HepG2 (cell line): Measurements from ENCODE around the gene TMEFF1. TPM values are rescaled to one million over a fixed set of nuclear protein-coding genes. Genes with fewer than 3 reads are reported as not detected.

Source experiments
- BORCS8-MEF2B ChIP-seq: sonication (generic); formaldehyde crosslinking; IDR thresholded peaks from 2 replicates; pipeline ENCODE4 v1.8.0; 2022; ENCODE audit warnings: mild to moderate bottlenecking, missing genetic modification reagents
- CBX5 ChIP-seq: sonication (generic); formaldehyde crosslinking; IDR thresholded peaks from 2 replicates; pipeline ENCODE4 v1.4.0; 2020; ENCODE audit warnings: missing genetic modification reagents, borderline replicate concordance
- CENPX ChIP-seq: sonication (generic); formaldehyde crosslinking; IDR thresholded peaks from 2 replicates; pipeline ENCODE4 v1.9.0; 2021; ENCODE audit warnings: mild to moderate bottlenecking, missing genetic modification reagents, moderate library complexity
- MED8 ChIP-seq: sonication (generic); formaldehyde crosslinking; IDR thresholded peaks from 2 replicates; pipeline ENCODE4 v1.8.1; 2023; ENCODE audit warnings: mild to moderate bottlenecking, missing genetic modification reagents; ENCODE audit not compliant: insufficient replicate concordance
- MTF1 ChIP-seq: sonication (generic); formaldehyde crosslinking; IDR thresholded peaks from 2 replicates; pipeline ENCODE4 v1.5.0; 2020; ENCODE audit warnings: missing genetic modification reagents
- NCOA5 ChIP-seq: sonication (generic); formaldehyde crosslinking; IDR thresholded peaks from 2 replicates; pipeline ENCODE4 v1.4.0; 2020; ENCODE audit warnings: missing genetic modification reagents
- PAF1 ChIP-seq: IDR thresholded peaks from 2 replicates; pipeline ENCODE4 v1.6.1; 2016; ENCODE audit warnings: missing genetic modification reagents, missing compliant biosample characterization
- PATZ1 ChIP-seq: sonication (generic); formaldehyde crosslinking; IDR thresholded peaks from 2 replicates; pipeline ENCODE4 v1.4.0; 2020; ENCODE audit warnings: missing genetic modification reagents
- PLRG1 ChIP-seq: fragments of 450-650 bp; conservative IDR thresholded peaks from 2 replicates; pipeline ENCODE4 v1.6.1; 2016
- PLSCR1 ChIP-seq: sonication (generic); formaldehyde crosslinking; IDR thresholded peaks from 2 replicates; pipeline ENCODE4 v1.5.0; 2020; ENCODE audit warnings: missing genetic modification reagents, mild to moderate bottlenecking, borderline replicate concordance
- PPARG ChIP-seq: conservative IDR thresholded peaks from 2 replicates; pipeline ENCODE4 v1.6.1; 2016; ENCODE audit warnings: missing biosample characterization, missing genetic modification reagents
- PRPF4 ChIP-seq: fragments of 200-400 bp; formaldehyde crosslinking; IDR thresholded peaks from 2 replicates; pipeline ENCODE4 v1.6.1; 2016; ENCODE audit warnings: low read length, low read depth; ENCODE audit not compliant: poor library complexity, severe bottlenecking
- RAD21 ChIP-seq: fragments of 450-650 bp; formaldehyde crosslinking; IDR thresholded peaks from 2 replicates; pipeline ENCODE4 v1.5.0; 2020; ENCODE audit warnings: mild to moderate bottlenecking
- RFX3 ChIP-seq: IDR thresholded peaks from 2 replicates; pipeline ENCODE4 v1.6.1; 2016; ENCODE audit warnings: missing biosample characterization, missing genetic modification reagents
- RORA ChIP-seq: sonication (generic); formaldehyde crosslinking; IDR thresholded peaks from 2 replicates; pipeline ENCODE4 v1.5.0; 2020; ENCODE audit warnings: mild to moderate bottlenecking, missing genetic modification reagents, moderate library complexity
- RXRB ChIP-seq: IDR thresholded peaks from 2 replicates; pipeline ENCODE4 v1.6.1; 2016; ENCODE audit warnings: borderline replicate concordance, missing genetic modification reagents, missing compliant biosample characterization
- SRSF1 ChIP-seq: fragments of 200-400 bp; formaldehyde crosslinking; optimal IDR thresholded peaks from 2 replicates; pipeline ENCODE3; 2017; ENCODE audit warnings: mild to moderate bottlenecking, low read depth, low read length, moderate library complexity
- ZEB1 ChIP-seq: IDR thresholded peaks from 2 replicates; pipeline ENCODE4 v1.6.1; 2012; ENCODE audit warnings: mild to moderate bottlenecking, low read depth, inconsistent platforms; ENCODE audit not compliant: insufficient replicate concordance
- ZNF180 ChIP-seq: sonication (generic); formaldehyde crosslinking; IDR thresholded peaks from 2 replicates; pipeline ENCODE4 v1.4.0; 2020; ENCODE audit warnings: low read depth, missing genetic modification reagents, borderline replicate concordance
- ZNF234 ChIP-seq: sonication (generic); formaldehyde crosslinking; conservative IDR thresholded peaks from 2 replicates; pipeline ENCODE4 v1.5.1; 2020; ENCODE audit warnings: mild to moderate bottlenecking, missing genetic modification reagents
- ZNF496 ChIP-seq: sonication (generic); formaldehyde crosslinking; IDR thresholded peaks from 2 replicates; pipeline ENCODE4 v1.8.1; 2023; ENCODE audit warnings: mild to moderate bottlenecking, moderate library complexity, missing genetic modification reagents; ENCODE audit not compliant: insufficient replicate concordance
- ZNF576 ChIP-seq: sonication (generic); formaldehyde crosslinking; IDR thresholded peaks from 2 replicates; pipeline ENCODE4 v1.4.0; 2020; ENCODE audit warnings: mild to moderate bottlenecking, missing genetic modification reagents
- ZNF724P ChIP-seq: sonication (generic); formaldehyde crosslinking; IDR thresholded peaks from 2 replicates; pipeline ENCODE4 v1.8.0; 2022; ENCODE audit warnings: missing genetic modification reagents, borderline replicate concordance
- ZNF83 ChIP-seq: sonication (generic); formaldehyde crosslinking; IDR thresholded peaks from 2 replicates; pipeline ENCODE4 v1.4.0; 2020; ENCODE audit warnings: missing genetic modification reagents, mild to moderate bottlenecking, borderline replicate concordance
- ZNF841 ChIP-seq: sonication (generic); formaldehyde crosslinking; IDR thresholded peaks from 2 replicates; pipeline ENCODE4 v1.8.1; 2023; ENCODE audit warnings: missing genetic modification reagents, borderline replicate concordance
- polyA plus RNA-seq, 8 experiments: library from polyadenylated mRNA; depleted of rRNA in 3 of 8; stranded (reverse) in 7 of 8; unstranded in 1 of 8; fragments of >200 nt; fragmentation: Illumina TruSeq in 4 of 8; extraction: Trizol in 4 of 8; gene quantifications; 2 replicates each; pipeline versions ENCODE4 v1.2.1 to v1.2.3, GENCODE V29; 2011 to 2016; ENCODE audit warnings: low read depth in 4 of 8, missing spikeins in 1 of 8, mixed read lengths in 1 of 8; ENCODE audit not compliant: insufficient read depth in 1 of 8
- total RNA-seq, 5 experiments: library from RNA; depleted of rRNA; stranded (reverse); fragments of >200 nt; fragmentation: Illumina TruSeq; extraction: Trizol; gene quantifications; 2 replicates each; pipeline ENCODE4 v1.2.3, GENCODE V29; 2016; ENCODE audit warnings: low read depth in 1 of 5
- TF ChIP-seq, protein P1 (sequence below): sonication (generic); formaldehyde crosslinking; IDR thresholded peaks from 2 replicates; pipeline ENCODE4 v1.5.0; 2020; ENCODE audit warnings: mild to moderate bottlenecking, low read depth, missing genetic modification reagents, borderline replicate concordance
- TF ChIP-seq, protein P2 (sequence below): sonication (generic); formaldehyde crosslinking; IDR thresholded peaks from 2 replicates; pipeline ENCODE4 v1.4.0; 2020; ENCODE audit warnings: mild to moderate bottlenecking, missing genetic modification reagents

TMEFF1 gene
- total and polyA plus RNA-seq, 2 of the 13 experiments (the other 11 are each of a cell fraction or from before 2014, with no cell fraction given), result 0.87 to 1.9 TPM

- TF ChIP-seq ZNF841 (CRISPR knock-in tag) (no peak), CBX5 (CRISPR knock-in tag) (no peak), PPARG (CRISPR knock-in tag) (no peak), MTF1 (no peak), RXRB (CRISPR knock-in tag) (peak; percentile 72), PLSCR1 (CRISPR knock-in tag) (no peak), ZNF724P (no peak), ZEB1 (no peak), SRSF1 (no peak), ZNF576 (no peak), PATZ1 (no peak), RORA (CRISPR knock-in tag) (no peak), NCOA5 (no peak), ZNF496 (no peak), MED8 (CRISPR knock-in tag) (no peak), BORCS8-MEF2B (CRISPR knock-in tag) (no peak), CENPX (CRISPR knock-in tag) (no peak), ZNF234 (CRISPR knock-in tag) (no peak), PRPF4 (no peak), ZNF180 (CRISPR knock-in tag) (no peak), PLRG1 (no peak), RFX3 (CRISPR knock-in tag) (no peak), PAF1 (no peak), ZNF83 (CRISPR knock-in tag) (no peak), RAD21 (CRISPR knock-in tag) (no peak)
- TF ChIP-seq, protein P1, sequence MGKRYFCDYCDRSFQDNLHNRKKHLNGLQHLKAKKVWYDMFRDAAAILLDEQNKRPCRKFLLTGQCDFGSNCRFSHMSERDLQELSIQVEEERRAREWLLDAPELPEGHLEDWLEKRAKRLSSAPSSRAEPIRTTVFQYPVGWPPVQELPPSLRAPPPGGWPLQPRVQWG (CRISPR knock-in tag), result no peak
- TF ChIP-seq, protein P2, sequence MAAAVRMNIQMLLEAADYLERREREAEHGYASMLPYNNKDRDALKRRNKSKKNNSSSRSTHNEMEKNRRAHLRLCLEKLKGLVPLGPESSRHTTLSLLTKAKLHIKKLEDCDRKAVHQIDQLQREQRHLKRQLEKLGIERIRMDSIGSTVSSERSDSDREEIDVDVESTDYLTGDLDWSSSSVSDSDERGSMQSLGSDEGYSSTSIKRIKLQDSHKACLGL (CRISPR knock-in tag), result no peak
Observed at GRCh38 chr9:100443781-100444768, 28.9 kb upstream of the TMEFF1 start (continued).
